GF-D8 (cell line): Measurements from ENCODE around the gene NBPF1.
"Not testable (repeated sequence)": the region's sequence is repeated elsewhere in the genome, so short reads cannot be mapped to it uniquely, and the experiment has no call there.

ENCODE experiments used
- DNase-seq: peaks from one replicate; lab custom pipeline; 2025; lab: John Stamatoyannopoulos, UW

The NBPF1 gene

DNA sequence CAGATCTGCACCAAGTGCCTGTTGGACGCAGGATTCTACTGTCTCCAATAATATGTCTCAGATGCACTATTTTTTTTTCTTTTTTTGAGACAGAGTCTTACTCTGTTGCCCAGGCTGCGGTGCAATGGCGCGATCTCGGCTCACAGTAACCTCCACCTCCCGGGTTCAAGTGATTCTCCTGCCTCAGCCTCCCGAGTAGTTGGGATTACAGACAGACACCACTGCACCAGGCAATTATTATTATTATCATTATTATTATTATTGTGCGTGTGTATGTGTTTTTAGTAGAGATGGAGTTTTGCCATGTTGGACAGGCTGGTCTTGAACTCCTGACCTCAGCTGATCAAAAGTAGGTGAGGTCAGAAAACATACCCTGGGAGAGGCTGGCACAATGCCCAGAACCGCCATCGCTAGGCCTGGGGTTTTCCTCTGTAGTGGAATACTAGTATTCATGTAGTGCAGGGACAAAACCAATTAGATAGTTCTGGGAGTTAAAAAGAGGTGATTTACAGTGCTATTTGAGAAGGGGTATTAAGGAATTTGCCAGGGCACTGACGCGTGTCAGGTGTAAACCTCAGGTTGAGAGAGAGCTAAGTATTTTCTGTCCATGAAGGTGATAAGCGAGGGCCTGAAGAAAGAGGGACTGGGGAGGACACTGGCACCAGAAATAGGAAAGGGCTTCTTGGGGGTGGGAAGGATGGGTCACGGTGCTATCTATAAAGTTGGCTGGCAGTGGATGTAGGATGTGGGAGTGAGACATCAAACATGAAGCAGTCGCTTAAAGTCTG is 100.5 kb downstream of the NBPF1 start:
- not testable (repeated sequence) for DNase-seq
